ENCODE results near the gene MLN.

DNA sequence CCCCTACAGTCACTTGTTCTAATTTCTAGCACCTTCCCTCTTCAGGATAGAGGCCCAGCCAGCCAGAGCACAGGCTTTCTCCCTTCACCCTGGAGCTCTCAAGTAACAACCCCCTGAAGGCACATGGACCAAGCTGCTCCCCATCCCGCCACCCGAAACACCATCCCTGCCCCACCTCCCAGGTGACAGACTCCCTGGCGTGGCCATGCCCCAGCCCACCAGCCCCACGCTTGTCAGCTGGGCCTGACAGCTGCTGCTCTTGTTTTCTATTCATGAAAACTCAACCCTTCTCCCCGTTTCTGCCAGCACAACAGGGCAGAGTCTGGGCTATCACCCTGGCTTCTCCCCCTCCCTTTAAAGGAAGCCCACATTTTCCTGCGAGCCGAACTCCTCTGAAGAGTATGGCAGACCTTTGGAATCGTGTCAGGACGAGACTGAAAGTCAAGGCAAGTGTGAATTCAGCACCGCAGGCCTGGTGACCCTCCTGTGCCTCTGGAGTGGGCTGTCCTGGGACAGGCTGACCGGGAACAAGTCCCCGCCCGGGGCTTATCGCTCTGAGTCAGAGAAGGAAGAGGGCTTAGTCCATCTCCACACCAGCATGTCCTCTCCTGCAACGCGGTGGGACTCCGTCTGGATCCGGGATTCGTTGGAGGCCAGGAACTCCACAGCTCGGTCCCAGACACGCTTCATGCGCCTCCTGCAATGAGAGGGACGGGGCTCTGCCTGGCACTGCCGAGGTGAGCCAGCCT is 31.5 kb downstream of the MLN start:
- TF ChIP-seq, protein P1, sequence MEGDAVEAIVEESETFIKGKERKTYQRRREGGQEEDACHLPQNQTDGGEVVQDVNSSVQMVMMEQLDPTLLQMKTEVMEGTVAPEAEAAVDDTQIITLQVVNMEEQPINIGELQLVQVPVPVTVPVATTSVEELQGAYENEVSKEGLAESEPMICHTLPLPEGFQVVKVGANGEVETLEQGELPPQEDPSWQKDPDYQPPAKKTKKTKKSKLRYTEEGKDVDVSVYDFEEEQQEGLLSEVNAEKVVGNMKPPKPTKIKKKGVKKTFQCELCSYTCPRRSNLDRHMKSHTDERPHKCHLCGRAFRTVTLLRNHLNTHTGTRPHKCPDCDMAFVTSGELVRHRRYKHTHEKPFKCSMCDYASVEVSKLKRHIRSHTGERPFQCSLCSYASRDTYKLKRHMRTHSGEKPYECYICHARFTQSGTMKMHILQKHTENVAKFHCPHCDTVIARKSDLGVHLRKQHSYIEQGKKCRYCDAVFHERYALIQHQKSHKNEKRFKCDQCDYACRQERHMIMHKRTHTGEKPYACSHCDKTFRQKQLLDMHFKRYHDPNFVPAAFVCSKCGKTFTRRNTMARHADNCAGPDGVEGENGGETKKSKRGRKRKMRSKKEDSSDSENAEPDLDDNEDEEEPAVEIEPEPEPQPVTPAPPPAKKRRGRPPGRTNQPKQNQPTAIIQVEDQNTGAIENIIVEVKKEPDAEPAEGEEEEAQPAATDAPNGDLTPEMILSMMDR (IDR thresholded peaks at IDR 0.05) = no peak
- no peak for TF ChIP-seq POLR2AphosphoS5 (IDR thresholded peaks at IDR 0.05)
- no peak for TF ChIP-seq POLR2A (IDR thresholded peaks at IDR 0.05)
